Gastroesophageal sphincter (tissue), 3 donors: ENCODE results near the gene FBXL19.

Experiments used
- CTCF ChIP-seq, 4 experiments: fragments of 200-600 bp in 2 of 4; fragments of 450-650 bp in 2 of 4; sonication (generic) in 1 of 4; IDR thresholded peaks; one replicate each; pipeline ENCODE4 v1.5.1; 2017 to 2019; ENCODE audit warnings: antibody characterized with exemption in 4 of 4, mild to moderate bottlenecking in 2 of 4, moderate library complexity in 2 of 4
- EP300 ChIP-seq: sonication (generic); formaldehyde crosslinking; IDR thresholded peaks from one replicate; pipeline ENCODE4 v1.6.1; 2017; ENCODE audit warnings: antibody characterized with exemption, mild to moderate bottlenecking
- POLR2A ChIP-seq, 2 donors: fragments of 450-650 bp; IDR thresholded peaks; one replicate each; pipeline ENCODE4 v1.6.1; 2017; ENCODE audit warnings: antibody characterized with exemption in 2 of 2, mild to moderate bottlenecking in 2 of 2, moderate library complexity in 1 of 2
- POLR2AphosphoS5 ChIP-seq: sonication (generic); formaldehyde crosslinking; IDR thresholded peaks from one replicate; pipeline ENCODE4 v1.6.1; 2017; ENCODE audit warnings: antibody characterized with exemption

- TF ChIP-seq CTCF (IDR thresholded peaks at IDR 0.05) (no peak), POLR2A (IDR thresholded peaks at IDR 0.05) (no peak), POLR2AphosphoS5 (no peak), EP300 (no peak)
Observed at GRCh38 chr16:30921459-30921747, 2.0 kb upstream of the FBXL19 start.
